GM19240 (cell line): ENCODE measurements around the gene MRPS18C.
"Not testable (repeated sequence)": the region's sequence is repeated elsewhere in the genome, so short reads cannot be mapped to it uniquely, and the experiment has no call there.

ENCODE experiments used
- DNase-seq: peaks from one replicate; pipeline ENCODE4 v3.0.0; 2011; ENCODE audit warnings: low spot score; ENCODE audit not compliant: insufficient read length

The MRPS18C gene

GRCh38 chr4:83496085-83496917 is 40.4 kb downstream of the MRPS18C start:
- not testable (repeated sequence) for DNase-seq

GRCh38 chr4:83498187-83498586 is 42.3 kb downstream of the MRPS18C start:
- DNase-seq, result no peak

- DNase-seq, result not testable (repeated sequence)
Observed at GRCh38 chr4:83501671-83502070, 45.8 kb downstream of the MRPS18C start.

- DNase-seq, result no peak
Observed at GRCh38 chr4:83503974-83504373, 48.1 kb downstream of the MRPS18C start.

- no peak for DNase-seq
Observed at GRCh38 chr4:83504503-83504902, 48.6 kb downstream of the MRPS18C start.

- no peak for DNase-seq
Observed at GRCh38 chr4:83504996-83505395, 49.1 kb downstream of the MRPS18C start.

- peak; percentile 23 for DNase-seq
Observed at GRCh38 chr4:83509156-83509585, 53.3 kb downstream of the MRPS18C start.

- no peak for DNase-seq
Observed at GRCh38 chr4:83510442-83510841, 54.6 kb downstream of the MRPS18C start.
